HG03097 (cell line): ENCODE measurements around the gene BIN2.
"Not testable (repeated sequence)": the region's sequence is repeated elsewhere in the genome, so short reads cannot be mapped to it uniquely, and the experiment has no call there.

Experiments used
- ATAC-seq: cut with Tn5 transposase; IDR thresholded peaks from one replicate; pipeline ENCODE4 v1.9.1; 2021; ENCODE audit not compliant: unreplicated experiment, low FRiP score

The BIN2 gene

DNA sequence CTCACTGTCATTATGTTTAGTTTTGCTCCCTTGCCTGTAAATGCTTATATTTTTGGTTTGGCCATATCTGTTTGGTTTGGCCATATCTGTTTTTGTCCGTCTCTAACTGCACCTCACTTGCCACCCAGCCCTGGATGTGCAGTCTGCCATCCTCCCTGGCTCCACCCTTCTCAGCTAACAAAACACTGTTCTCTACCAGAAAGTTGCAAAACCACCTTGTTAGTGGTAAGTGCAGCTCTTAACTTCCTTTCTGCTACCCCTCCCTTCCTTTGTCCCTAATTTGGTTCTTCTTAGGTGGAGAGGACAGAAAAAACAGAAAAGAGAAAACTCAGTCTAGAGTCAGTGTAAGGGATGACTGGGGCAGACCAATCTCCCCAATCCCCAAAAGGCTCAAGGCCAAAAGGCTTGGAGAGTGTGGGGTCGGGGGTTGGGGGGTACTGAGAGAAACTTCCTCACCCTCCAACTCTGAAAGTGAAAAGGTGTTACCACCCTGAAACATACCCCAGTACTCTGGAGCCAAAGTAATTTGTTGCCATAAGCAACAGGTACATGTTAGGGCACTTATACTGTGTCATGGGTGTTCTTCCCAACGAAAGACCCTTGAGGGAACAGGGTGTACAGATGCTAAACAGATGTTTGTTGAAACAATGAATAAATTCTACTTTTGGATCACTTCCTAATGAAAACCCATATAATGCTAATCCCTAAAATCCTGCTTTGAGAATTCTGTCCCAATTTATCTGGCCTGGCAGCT, 5.0 kb downstream of the BIN2 start:
- no peak for ATAC-seq

DNA sequence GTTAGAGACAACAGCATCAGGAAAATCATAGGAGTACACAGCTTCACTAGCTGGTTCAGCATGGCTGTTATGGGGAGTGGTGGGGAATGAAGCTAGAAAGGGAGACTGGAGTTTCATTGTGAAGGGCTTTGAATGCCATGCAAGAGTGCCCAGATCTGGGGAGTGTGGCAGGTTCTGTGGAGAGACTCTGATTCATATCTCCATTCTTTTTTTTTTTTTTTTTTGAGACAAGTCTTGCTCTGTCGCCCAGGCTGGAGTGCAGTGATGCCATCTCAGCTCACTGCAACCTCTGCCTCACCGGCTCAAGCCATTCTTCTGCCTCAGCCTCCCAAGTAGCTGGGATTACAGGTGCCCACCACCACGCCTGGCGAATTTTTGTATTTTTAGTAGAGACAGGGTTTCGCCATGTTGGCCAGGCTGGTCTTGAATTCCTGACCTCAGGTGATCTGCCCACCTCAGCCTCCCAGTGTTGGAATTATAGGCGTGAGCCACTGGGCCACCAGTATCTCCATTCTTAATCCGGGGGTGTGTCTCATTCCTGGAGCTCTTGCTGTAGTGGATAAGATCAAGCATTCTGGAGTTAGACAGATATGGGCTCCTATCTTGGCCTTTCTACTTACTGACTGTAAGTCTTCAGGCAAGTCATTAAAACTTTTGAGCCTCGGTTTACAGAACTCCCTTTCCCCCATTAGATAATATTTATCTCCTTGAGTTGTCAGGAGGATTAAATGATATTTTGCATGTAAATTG, 5.7 kb downstream of the BIN2 start:
- ATAC-seq = not testable (repeated sequence)

DNA sequence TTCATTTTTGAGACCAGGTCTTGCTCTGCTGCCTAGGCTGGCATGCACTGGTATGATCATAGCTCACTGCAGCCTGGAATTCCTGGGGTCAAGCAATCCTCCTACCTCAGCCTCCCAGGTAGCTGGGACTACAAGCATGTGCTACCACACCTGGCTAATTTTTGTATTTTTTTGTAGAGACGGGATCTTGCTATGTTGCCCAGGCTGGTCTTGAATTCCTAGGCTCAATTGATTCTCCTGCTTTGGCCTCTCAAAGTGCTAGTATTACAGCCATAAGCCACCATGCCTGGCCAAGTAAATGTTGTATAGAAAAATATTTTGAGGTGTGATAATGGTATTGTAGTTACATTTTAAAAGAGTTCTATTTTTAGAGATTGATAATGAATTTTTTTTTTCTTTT, 12.6 kb downstream of the BIN2 start:
- ATAC-seq = no peak

DNA sequence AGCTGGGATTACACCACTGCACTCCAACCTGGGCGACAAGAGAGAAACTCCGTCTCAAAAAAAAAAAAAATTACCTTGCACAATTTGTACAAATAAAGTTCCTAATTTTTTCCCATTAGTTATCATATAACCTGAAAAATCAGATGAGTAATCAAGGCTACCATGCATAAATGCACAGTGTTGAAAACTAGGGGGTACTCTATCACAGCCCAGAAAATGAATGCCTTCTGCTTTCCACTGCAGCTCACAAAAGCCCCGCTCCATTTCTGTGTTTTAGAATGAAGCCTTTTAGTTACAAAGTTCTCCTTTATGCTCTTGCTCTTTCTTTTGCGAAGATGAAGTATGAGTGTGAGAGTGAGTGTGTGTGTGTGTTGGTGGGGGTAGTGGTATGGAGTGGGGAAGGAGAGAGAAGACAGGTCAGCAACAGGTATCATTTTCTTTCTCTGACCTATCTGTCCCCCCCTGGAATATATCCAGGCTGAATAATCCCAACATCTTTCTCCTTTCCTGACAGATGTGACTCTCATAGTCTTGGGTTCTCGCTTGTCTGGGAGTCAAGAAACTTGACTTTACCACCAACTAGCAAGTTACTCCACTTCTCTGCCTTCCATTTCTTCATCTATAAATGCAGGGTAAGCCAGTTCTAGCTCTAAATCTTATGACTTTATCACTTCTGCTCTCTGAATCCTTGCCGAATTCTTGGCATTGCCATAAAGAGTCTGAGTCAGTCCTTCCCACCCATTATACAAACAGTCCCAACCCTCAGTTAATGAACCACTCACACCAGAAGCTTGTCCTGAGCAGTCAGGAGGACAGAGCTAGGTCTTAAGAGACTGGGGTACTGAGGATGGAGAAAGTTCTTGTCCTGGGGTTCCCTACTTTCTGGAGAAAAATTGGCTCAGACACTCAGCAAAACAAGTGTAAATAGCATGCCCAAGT, 16.1 kb downstream of the BIN2 start:
- ATAC-seq = no peak

DNA sequence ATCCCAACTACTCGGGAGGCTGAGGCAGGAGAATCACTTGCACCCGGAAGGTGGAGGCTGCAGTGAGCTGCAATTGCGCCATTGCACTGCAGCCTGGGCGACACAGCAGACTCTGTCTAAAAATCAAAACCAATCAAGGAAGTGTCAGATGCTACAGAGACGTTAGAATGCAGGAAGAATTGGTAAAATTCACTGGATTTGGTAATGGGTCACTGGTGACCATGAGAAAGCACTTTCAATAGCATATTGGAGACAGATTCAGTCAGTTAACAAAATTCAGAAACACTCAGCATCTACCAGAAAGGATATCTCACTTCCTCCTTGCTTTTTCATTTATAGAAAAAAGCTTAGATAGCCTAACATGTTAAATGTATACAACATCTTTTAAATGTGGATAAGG, 17.5 kb downstream of the BIN2 start:
- ATAC-seq = no peak

DNA sequence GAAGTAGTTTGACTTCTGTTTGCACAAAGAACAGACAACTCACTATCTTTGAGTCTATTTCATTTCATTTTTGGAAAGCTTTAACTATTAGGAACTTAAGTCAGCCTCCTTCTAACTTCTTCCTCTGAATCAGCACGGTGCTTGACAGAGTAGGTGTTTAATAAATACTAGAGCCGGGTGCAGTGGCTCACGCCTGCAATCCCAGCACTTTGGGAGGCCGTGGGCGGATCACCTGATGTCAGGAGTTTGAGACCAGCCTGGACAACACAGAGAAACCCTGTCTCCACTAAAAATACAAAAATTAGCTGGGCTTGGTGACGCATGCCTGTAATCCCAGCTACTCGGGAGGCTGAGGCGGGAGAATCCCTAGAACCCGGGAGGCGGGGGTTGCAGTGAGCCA, 23.2 kb downstream of the BIN2 start:
- not testable (repeated sequence) for ATAC-seq

DNA sequence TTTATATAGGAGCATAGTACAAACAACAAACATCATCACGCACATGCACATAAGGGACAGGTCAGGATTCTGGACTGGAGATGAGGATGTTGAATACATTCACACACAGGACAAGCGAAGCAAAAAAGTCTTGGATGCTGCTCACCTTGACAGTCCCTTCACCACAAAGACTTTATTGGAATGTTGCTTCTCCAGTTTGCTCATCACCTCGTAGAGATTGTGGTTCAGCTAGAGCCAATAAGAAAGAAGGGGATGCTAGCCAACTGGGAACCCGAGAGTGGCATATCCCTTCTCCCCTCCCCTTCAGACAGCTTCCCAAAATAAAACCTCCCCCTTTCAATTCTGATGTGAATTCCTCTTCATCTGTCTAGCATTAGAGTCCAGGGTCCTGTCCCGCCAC, 28.3 kb downstream of the BIN2 start:
- no peak for ATAC-seq

DNA sequence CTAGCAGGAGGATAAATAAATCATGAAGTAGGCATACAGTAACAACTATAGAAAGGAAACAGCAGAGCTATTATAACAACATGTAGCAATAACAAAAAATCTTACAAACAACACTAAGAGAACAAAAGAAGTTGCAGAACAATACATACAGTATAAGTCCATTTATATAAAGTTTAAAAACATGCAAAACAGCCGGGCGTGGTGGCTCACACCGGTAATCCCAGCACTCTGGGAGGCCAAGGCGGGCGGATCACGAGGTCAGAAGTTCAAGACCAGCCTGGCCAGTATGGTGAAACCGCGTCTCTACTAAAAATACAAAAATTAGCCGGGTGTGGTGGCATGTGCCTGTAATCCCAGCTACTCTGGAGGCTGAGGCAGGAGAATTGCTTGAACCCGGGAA, 29.9 kb downstream of the BIN2 start:
- ATAC-seq = not testable (repeated sequence)

DNA sequence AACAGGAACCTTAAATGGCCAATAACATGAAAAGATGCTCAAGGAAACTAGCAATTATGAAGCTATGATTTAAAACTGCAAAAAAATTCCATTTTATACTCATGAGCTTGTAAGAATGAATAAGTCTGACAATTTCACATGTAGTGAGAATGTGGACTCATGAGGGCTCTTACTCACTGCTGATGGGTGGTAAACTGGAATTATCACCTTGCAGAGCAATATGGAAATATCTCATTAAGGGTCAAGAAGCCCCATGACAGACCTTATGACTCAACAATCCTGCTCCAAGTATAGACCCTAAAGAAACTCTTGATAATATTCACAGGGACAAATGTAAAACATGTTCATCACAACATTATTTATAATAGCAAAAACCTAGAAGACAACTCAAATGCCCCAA, 30.3 kb downstream of the BIN2 start:
- no peak for ATAC-seq

DNA sequence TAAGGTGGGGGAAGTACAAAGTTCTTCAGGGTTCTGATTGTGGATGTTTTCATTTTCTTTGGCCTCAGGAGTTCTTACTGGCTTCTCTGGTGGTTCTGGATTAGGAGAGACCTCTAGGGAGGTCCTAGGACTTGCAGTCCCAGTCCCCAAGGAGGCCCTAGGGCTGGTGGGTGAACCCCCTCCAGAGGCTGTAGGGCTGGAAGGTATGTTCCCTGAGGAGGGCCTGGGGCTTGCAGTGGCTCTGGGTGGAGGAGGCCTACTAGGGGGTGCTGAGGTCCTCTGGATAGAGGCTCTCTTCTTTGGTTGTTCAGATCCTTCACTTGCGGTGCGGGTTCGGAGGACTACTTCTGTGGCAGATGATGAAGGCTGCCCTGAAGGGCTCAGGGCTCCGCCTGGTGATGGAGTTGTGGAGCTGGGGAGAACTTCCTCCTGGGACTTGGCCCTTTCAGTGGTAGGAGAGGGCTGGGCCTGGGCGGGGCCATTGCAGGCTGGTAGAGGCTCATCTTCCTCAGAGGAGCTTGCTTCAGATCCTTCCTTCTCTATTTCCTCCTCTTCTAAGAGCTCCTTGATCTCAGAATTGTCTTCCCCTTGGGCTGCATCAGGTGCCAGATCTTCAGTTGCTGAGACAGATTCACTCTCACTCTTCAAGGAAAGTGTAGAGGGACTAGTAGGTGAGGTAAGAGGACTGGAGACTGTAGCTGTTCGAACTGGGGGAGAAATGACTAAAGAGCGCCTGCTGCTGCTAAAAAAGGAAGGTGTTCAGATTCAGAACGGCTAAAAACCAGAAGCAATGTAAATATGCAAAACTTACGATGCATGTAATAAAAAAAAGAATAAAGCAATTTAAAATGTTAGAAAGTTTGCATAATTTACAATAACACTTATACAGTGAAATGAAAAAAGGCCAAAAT, 32.1 kb downstream of the BIN2 start:
- not testable (repeated sequence) for ATAC-seq

DNA sequence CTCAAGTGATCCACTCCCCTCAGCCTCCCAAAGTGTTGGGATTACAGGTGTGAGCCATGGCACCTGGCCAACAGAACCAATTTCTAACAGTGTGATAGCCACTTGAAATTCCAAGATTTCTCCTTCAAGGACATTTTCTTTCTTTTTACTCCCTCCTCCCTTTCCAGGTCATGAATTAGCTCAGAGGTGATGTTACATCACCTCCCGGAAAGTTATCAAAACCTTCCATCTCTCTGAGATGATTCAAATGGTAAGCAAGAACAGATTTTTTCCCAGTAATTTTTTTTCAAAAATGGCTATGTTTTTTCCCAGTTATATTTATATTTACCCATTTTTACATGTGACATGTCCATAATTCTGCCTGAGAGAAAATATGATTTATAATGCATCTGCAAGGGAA, 38.1 kb downstream of the BIN2 start:
- no peak for ATAC-seq

DNA sequence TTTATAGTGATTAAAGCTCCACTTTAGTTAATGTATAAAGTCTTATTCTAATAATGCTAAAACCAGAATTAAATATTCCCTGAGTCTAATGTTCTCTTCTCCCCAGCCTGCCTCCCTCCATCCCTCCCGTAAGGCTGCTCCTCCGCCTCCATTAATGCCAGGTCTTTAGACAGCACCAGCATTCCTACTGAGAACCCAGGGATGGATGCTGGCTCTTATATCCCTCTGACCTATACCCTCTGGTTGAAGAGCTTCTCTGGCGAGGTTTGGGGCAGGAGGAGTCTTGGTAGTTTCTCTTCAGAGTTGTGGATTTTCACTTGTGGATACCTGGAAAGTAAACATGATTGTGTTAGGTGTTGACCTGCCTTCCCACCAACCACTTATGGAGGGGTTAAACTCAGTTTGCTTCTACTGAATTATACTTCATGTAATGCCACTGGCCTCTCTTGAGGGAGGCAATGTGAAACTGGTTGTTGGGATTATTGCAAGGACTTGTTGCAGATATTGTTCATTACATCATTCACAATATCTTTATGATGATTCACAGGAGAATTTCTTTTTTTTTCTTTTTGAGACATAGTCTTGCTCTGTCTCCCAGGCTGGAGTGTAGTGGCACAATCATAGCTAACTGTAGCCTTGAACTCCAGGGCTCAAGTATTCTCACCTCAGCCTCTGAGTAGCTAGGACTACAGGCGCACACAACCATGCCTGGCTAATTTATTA, 42.6 kb downstream of the BIN2 start:
- ATAC-seq = no peak

DNA sequence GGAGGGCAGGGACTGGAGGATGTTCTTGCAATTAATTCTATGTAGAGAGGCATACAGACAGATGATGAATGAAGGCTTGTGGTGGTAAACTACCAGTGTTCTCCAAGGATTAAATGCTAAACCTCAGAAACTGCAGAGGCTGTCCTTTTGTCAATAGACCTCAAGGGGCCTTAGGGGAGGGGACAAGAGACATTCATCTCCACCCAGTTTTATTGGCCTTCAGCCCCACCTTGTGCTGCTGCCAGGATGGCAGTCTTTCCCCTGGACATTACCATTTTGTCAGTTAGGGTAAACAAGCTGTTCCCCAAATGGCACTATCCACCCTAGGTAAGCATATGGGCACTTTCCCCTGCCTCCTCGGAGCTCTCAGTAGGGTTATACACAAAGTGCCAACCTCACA, 48.9 kb downstream of the BIN2 start:
- no peak for ATAC-seq

DNA sequence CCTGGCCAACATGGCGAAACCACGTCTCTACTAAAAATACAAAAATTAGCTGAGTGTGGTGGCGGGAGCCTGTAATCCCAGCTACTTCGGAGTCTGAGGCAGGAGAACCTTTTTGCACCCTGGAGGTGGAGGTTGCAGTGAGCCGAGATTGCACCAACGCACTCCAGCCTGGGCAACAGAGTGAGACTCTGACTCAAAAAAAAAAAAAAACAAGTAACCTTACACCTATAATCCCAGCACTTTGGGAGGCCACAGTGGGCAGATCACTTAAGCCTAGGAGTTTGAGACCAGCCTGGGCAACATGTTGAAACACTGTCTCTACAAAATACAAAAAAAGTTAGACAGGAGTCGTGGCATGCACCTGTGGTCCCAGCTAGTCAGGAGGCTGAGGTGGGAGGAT, 51.2 kb downstream of the BIN2 start:
- not testable (repeated sequence) for ATAC-seq

DNA sequence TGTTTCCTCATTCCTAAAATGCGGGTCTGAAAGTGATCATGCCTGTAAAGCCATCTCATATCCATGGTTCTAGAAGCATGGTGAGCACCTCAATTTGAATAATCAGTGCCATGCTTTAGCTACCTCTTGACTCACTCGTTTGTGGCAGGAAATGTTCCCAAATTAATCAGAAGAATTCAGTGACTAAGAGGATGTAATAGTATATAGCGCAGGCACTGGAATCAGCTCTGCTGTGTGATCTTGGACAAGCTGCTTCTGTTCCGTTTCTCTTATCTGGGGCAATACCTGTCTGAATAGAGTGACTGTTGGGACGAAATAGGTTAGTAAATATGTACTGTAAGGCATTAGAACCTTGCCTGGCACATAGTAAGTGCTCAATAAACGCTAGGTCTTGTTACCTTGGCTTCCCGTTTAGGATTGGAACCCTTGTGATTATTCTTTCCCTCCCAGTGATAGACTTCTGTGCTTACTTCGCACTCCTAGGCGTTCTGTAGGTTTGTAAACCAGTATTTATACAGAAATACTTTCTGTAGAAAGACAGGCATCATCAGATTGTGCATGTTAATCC, 52.9 kb downstream of the BIN2 start:
- ATAC-seq = no peak

DNA sequence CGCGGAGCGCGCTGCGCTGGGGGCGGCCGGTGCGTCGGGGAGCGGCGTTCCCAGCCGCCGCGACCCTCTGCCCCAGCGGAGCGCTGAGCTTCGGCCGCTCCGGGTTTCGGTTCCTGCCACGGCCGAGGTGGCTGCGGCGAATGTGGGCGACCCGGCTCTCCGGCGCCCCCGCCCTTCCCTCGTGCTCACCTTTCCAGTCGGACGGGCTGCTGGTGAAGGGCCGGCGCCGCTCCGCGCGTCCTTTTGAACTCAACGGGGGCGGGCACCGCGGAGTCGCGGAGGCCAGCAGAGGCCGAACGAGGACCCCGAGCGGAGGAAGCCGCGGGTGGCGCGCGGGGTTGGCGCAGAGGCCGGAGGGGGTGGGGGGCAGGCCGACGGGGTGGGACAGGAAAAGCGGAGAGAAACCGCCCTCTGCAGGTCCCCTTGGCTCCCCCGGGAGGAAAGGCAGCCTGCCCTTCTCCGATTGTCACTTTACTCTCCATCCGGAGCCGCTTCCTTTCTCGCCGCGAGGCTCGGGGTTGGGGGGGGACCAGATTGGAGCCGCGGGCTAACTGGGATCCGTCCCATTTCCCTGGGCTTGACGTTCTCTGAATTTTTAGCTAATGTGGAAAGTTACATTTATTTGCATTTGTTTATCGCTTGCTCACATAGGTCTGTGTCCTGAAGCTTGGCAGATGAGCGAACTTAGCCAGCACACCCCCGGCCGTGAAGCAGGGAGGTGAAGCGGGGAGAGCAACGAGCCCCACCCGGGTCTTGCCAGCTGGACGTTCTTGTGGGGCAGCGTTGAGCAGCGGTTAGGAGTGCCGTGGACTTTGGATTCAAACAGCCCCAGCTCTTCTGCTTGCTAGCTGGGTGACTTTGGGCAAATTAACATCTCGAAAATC, 53.7 kb downstream of the BIN2 start, which contains the start of gene SMAGP:
SMAGP (minus strand) TSS at position 349 of the 884 bp plus-strand sequence. CDS start 1,137 bp downstream, outside the sequence.
- peak; percentile 53 for ATAC-seq

DNA sequence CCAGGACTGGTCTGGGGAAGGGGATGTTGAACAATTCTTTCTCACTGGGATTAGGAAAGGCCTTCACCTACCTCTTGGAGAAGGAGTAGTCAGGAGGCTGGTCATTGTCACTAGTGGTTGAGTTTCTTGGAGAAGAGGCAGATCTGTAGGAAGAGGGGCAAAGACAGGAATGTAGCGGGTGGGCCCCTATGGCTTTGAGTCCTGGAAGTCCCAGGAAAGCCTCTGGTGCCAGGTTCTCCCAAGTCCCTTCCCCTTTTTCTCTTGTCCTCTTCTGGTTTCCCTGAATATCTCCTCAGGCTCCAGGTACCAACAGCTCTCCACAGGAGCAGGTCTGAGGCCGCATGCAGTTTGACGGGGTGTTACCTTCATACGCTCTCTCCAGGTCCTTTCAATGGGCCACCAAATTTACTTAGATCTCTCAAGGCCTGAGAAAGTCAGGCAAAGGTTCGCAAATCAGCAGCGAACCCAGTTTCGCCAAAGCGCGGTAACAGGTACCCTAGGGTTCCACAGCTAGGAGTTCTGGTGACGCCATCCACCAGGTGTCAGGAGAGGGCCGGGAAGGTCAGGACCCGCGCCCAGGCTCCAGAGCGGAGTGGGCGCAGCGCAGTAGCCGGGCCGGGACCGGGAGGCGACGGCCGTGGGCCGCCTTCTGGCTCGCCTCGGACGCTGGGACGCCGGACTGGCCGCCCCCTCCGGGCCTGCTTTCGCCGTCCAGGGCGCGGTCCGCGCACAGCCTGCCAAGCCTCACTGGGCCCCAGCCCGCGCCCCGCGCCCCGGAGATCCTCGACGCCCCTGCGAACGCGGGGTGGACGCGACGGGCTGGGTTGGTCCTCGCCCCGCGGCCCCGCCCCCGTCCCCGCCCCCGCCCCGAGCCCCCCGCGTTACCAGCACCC, 54.6 kb downstream of the BIN2 start:
- peak; percentile 35 for ATAC-seq
